BLaER1 treated with 17β-estradiol and CSF1 and Interleukin-3, amounts not matched to agents 10 nM and 100 nM (cell line): ENCODE results near the gene TIMM10B.
"Not testable (repeated sequence)": the region's sequence is repeated elsewhere in the genome, so short reads cannot be mapped to it uniquely, and the experiment has no call there.

Experiments used
- H3K27ac ChIP-seq, 11 experiments: shearing (Covaris generic); formaldehyde crosslinking; 2 replicates each; pipeline ENCODE4 v1.8.1; 2022
- H3K27me3 ChIP-seq, 11 experiments: shearing (Covaris generic); formaldehyde crosslinking; 2 replicates each; pipeline ENCODE4 v1.8.1; 2022
- H3K36me3 ChIP-seq, 11 experiments: shearing (Covaris generic); formaldehyde crosslinking; 2 replicates each; pipeline ENCODE4 v1.8.1; 2022
- H3K4me1 ChIP-seq, 10 experiments: shearing (Covaris generic); formaldehyde crosslinking; 2 replicates each; pipeline ENCODE4 v1.8.1; 2022
- H3K4me2 ChIP-seq, 11 experiments: shearing (Covaris generic); formaldehyde crosslinking; 2 replicates each; pipeline ENCODE4 v1.8.1; 2022
- H3K4me3 ChIP-seq, 10 experiments: shearing (Covaris generic); formaldehyde crosslinking; 2 replicates each; pipeline ENCODE4 v1.8.1; 2022
- H3K9ac ChIP-seq, 11 experiments: shearing (Covaris generic); formaldehyde crosslinking; 2 replicates each; pipeline ENCODE4 v1.8.1; 2022
- H3K9me3 ChIP-seq, 11 experiments: shearing (Covaris generic); formaldehyde crosslinking; replicated peaks in 1 of 11; 2 replicates each; pipeline ENCODE4 v1.8.1; 2022
- H4K20me1 ChIP-seq, 11 experiments: shearing (Covaris generic); formaldehyde crosslinking; 2 replicates each; pipeline ENCODE4 v1.8.1; 2022
- Cebpa-rat ChIP-seq, 11 experiments: shearing (Covaris generic); IDR thresholded peaks; 2 replicates each; pipeline ENCODE4 v1.8.1; 2022

The TIMM10B gene

GRCh38 chr11:6516865-6517264 is 35.6 kb downstream of the TIMM10B start:
- Histone ChIP-seq H3K36me3 (peaks cover 53 to 95% (median 70%) of the 10 kb centered on the region in 11 experiments), H4K20me1 (no peaks in the 10 kb centered on the region), H3K27me3 (no peaks in the 10 kb centered on the region), H3K4me2 (no peak overlapping the region), H3K4me1 (no peaks in the 10 kb centered on the region), H3K9me3 (peaks cover 4 to 24% (median 13%) of the 10 kb centered on the region in 11 experiments; a peak in 18 of 22 replicates), H3K27ac (no peak overlapping the region), H3K9ac (no peak overlapping the region), H3K4me3 (no peak overlapping the region)
- TF ChIP-seq Cebpa-rat (IDR thresholded peaks at IDR 0.05) = no peak

GRCh38 chr11:6520265-6520664 is 39.0 kb downstream of the TIMM10B start:
- Histone ChIP-seq H3K36me3 (peaks cover 47 to 72% (median 53%) of the 10 kb centered on the region in 11 experiments), H4K20me1 (no peaks in the 10 kb centered on the region), H3K27ac (no peak overlapping the region), H3K4me2 (no peak overlapping the region), H3K4me1 (no peaks in the 10 kb centered on the region), H3K4me3 (no peak overlapping the region), H3K9ac (no peak overlapping the region), H3K9me3 (peaks cover 4 to 18% (median 9%) of the 10 kb centered on the region in 11 experiments; a peak in 16 of 22 replicates), H3K27me3 (no peaks in the 10 kb centered on the region)
- no peak for TF ChIP-seq Cebpa-rat (IDR thresholded peaks at IDR 0.05)

GRCh38 chr11:6521946-6522345 is 40.6 kb downstream of the TIMM10B start:
- Histone ChIP-seq H3K9me3 (peaks cover 4 to 18% (median 9%) of the 10 kb centered on the region in 11 experiments; a peak in 16 of 22 replicates), H3K4me1 (peaks cover 4 to 11% (median 8%) of the 10 kb centered on the region in 10 experiments; a peak in 14 of 20 replicates), H3K36me3 (peaks cover 34 to 55% (median 44%) of the 10 kb centered on the region in 11 experiments)
- not testable (repeated sequence) for H3K4me3 ChIP-seq, H3K4me2 ChIP-seq, H3K9ac ChIP-seq, H3K27me3 ChIP-seq, H3K27ac ChIP-seq, H4K20me1 ChIP-seq

DNA sequence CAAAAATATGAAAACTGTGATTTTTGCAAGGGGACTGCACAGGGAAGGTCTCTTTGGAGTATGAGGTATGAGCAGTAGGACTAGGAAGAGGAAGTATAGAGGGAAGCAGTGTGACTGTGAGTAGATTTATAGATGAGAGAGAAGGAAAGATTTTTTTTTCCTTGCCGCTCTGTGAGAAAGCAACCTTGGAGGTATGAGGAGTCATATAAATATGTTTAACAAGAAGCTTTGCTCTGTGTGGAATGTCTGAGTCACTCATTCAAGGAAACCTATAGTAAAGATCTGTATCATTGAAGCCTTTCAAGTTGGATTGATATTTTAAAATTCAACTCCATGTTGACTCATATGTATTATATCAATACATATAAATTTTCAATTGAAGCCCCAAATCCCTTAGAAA is 42.0 kb downstream of the TIMM10B start:
- Histone ChIP-seq H3K27ac (no peak overlapping the region), H3K4me3 (no peak overlapping the region), H3K27me3 (no peaks in the 10 kb centered on the region), H3K36me3 (peaks cover 25 to 45% (median 36%) of the 10 kb centered on the region in 11 experiments), H4K20me1 (no peaks in the 10 kb centered on the region), H3K9me3 (peaks cover 0 to 10% (median 7%) of the 10 kb centered on the region in 11 experiments; a peak in 15 of 22 replicates), H3K9ac (no peak overlapping the region), H3K4me2 (no peak overlapping the region), H3K4me1 (peaks cover 4 to 11% (median 8%) of the 10 kb centered on the region in 10 experiments; a peak in 14 of 20 replicates)
- TF ChIP-seq Cebpa-rat (IDR thresholded peaks at IDR 0.05) = no peak

DNA sequence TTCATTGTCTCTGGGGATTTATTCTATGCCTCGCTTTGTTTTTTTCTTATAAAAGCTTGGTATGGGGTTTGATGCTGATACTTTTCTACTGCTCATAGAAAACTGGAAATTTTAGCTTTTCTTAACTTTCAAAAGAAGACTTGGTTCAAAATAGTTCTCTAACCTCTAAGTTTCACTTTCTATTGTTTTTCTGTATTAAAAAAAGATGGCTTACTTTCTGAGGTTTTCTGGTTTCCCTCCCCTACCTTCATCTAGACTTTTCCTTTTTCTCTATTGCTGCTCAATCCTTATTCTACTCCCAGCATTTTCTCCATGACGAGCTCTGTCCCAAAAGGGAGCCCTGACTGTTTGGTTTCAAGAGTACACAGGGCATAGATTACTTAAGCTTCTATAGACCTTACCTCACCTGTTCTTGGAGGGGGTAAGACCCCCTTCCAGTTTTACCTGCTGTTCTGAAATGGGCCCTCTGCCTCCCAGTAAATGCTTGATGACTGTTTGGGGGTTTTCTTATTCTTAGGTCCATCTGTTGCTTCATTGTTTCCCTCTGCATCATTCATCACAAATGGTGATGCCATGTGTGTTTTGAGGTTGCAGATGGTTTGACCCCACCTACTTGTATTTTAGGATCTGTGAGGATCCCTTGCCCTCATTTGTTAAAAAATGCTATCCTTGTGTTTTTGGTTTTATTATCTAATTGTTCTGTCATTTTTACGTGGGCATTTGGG is 45.3 kb downstream of the TIMM10B start:
- H3K27ac ChIP-seq = peak overlapping the region in 1 of 11 experiments; percentile 11; a peak in 3 of 22 replicates
- TF ChIP-seq Cebpa-rat (IDR thresholded peaks at IDR 0.05) = no peak
- peaks cover 4 to 11% (median 8%) of the 10 kb centered on the region in 10 experiments; a peak in 14 of 20 replicates for H3K4me1 ChIP-seq
- H3K9ac ChIP-seq = peak overlapping the region in 1 of 11 experiments; percentile 20; a peak in 1 of 22 replicates
- peaks cover 5 to 31% (median 15%) of the 10 kb centered on the region in 11 experiments; a peak in 21 of 22 replicates for H3K36me3 ChIP-seq
- H3K4me2 ChIP-seq = peak overlapping the region in 9 of 11 experiments; percentile 6 to 54 (median 31); a peak in 15 of 22 replicates
- H3K27me3 ChIP-seq = no peaks in the 10 kb centered on the region
- peaks cover 0 to 9% (median 5%) of the 10 kb centered on the region in 11 experiments; a peak in 15 of 22 replicates for H3K9me3 ChIP-seq
- no peaks in the 10 kb centered on the region for H4K20me1 ChIP-seq
- H3K4me3 ChIP-seq = no peak overlapping the region

- no peak overlapping the region for H3K4me3 ChIP-seq
- H3K9me3 ChIP-seq = no peaks in the 10 kb centered on the region
- peaks cover 0 to 41% (median 25%) of the 10 kb centered on the region in 11 experiments; a peak in 15 of 22 replicates for H3K36me3 ChIP-seq
- H3K27me3 ChIP-seq = no peaks in the 10 kb centered on the region
- TF ChIP-seq Cebpa-rat (IDR thresholded peaks at IDR 0.05) = no peak
- peaks cover 0 to 5% (median 0%) of the 10 kb centered on the region in 11 experiments; a peak in 1 of 22 replicates for H4K20me1 ChIP-seq
- no peak overlapping the region for H3K4me2 ChIP-seq
- H3K9ac ChIP-seq = peak overlapping the region in 1 of 11 experiments; percentile 65; a peak in 1 of 22 replicates
- H3K4me1 ChIP-seq = peaks cover 4 to 11% (median 8%) of the 10 kb centered on the region in 10 experiments; a peak in 14 of 20 replicates
- H3K27ac ChIP-seq = no peak overlapping the region
Measured at GRCh38 chr11:6529266-6529665, 48.0 kb downstream of the TIMM10B start.

- Histone ChIP-seq H3K27ac (no peak overlapping the region), H3K36me3 (peaks cover 0 to 51% (median 27%) of the 10 kb centered on the region in 11 experiments; a peak in 14 of 22 replicates), H3K4me1 (peaks cover 4 to 11% (median 8%) of the 10 kb centered on the region in 10 experiments; a peak in 14 of 20 replicates), H3K9ac (no peak overlapping the region), H3K27me3 (no peaks in the 10 kb centered on the region), H4K20me1 (peaks cover 0 to 5% (median 0%) of the 10 kb centered on the region in 11 experiments; a peak in 1 of 22 replicates), H3K9me3 (no peaks in the 10 kb centered on the region), H3K4me3 (no peak overlapping the region), H3K4me2 (no peak overlapping the region)
- TF ChIP-seq Cebpa-rat (IDR thresholded peaks at IDR 0.05) = no peak
Measured at GRCh38 chr11:6530848-6531247, 49.5 kb downstream of the TIMM10B start.

GRCh38 chr11:6531267-6531752 is 50.0 kb downstream of the TIMM10B start:
- Histone ChIP-seq H3K4me1 (peaks cover 4 to 6% (median 5%) of the 10 kb centered on the region in 10 experiments; a peak in 14 of 20 replicates), H3K27ac (no peak overlapping the region; a peak in 1 of 22 replicates), H3K9me3 (no peaks in the 10 kb centered on the region), H3K9ac (no peak overlapping the region), H3K4me2 (no peak overlapping the region), H3K4me3 (no peak overlapping the region), H3K27me3 (no peaks in the 10 kb centered on the region), H3K36me3 (peaks cover 0 to 51% (median 27%) of the 10 kb centered on the region in 11 experiments; a peak in 14 of 22 replicates), H4K20me1 (peaks cover 0 to 5% (median 0%) of the 10 kb centered on the region in 11 experiments; a peak in 1 of 22 replicates)
- TF ChIP-seq Cebpa-rat (IDR thresholded peaks at IDR 0.05) = no peak
